Muscle of leg (tissue), 11 donors: ENCODE measurements around the gene ADAMTS3. TPM values are rescaled to one million over a fixed set of nuclear protein-coding genes. Genes with fewer than 3 reads are reported as not detected.

Experiments
- DNase-seq: peaks from one replicate; pipeline ENCODE4 v3.0.0; 2013
- H3K27ac ChIP-seq: one replicate; pipeline ENCODE4 v1.5.1; 2013; ENCODE audit warnings: mild to moderate bottlenecking, low read length, control low read depth
- H3K27me3 ChIP-seq: one replicate; pipeline ENCODE4 v1.6.1; 2013; ENCODE audit warnings: low read length; ENCODE audit not compliant: control insufficient read depth, insufficient read depth
- H3K36me3 ChIP-seq: one replicate; pipeline ENCODE4 v1.6.1; 2013; ENCODE audit warnings: low read length; ENCODE audit not compliant: control insufficient read depth, insufficient read depth
- H3K4me1 ChIP-seq: one replicate; pipeline ENCODE4 v1.6.1; 2013; ENCODE audit warnings: low read length; ENCODE audit not compliant: control insufficient read depth, insufficient read depth
- H3K4me3 ChIP-seq: one replicate; pipeline ENCODE4 v1.5.1; 2013; ENCODE audit warnings: low read length, control low read depth
- H3K9me3 ChIP-seq: replicated peaks from 2 replicates; pipeline ENCODE4 v1.6.1; 2013; ENCODE audit warnings: low read depth, low read length; ENCODE audit not compliant: control insufficient read depth
- WGBS: methylation state at CpG from one replicate; pipeline ENCODE4 v1.1.5; 2013; ENCODE audit warnings: missing lambda C conversion rate; ENCODE audit not compliant: insufficient coverage; 5-methylcytosine and 5-hydroxymethylcytosine counted together
- polyA plus RNA-seq, 8 donors: library from polyadenylated mRNA; unstranded; fragments of 120-200 nt; gene quantifications; one replicate each; pipeline versions ENCODE4 v1.2.1 to v1.2.3, GENCODE V29; 2013; ENCODE audit warnings: inconsistent platforms in 1 of 8, low replicate concordance in 1 of 8; ENCODE audit not compliant: insufficient read length in 8 of 8, insufficient read depth in 1 of 8
- total RNA-seq: library from RNA; stranded (reverse); fragments of 120-200 nt; gene quantifications from one replicate; pipeline ENCODE4 v1.2.4, GENCODE V29; 2013

The ADAMTS3 gene
- total and polyA plus RNA-seq, 9 donors: 1.6 to 6.9 (median 3.7) TPM

DNA sequence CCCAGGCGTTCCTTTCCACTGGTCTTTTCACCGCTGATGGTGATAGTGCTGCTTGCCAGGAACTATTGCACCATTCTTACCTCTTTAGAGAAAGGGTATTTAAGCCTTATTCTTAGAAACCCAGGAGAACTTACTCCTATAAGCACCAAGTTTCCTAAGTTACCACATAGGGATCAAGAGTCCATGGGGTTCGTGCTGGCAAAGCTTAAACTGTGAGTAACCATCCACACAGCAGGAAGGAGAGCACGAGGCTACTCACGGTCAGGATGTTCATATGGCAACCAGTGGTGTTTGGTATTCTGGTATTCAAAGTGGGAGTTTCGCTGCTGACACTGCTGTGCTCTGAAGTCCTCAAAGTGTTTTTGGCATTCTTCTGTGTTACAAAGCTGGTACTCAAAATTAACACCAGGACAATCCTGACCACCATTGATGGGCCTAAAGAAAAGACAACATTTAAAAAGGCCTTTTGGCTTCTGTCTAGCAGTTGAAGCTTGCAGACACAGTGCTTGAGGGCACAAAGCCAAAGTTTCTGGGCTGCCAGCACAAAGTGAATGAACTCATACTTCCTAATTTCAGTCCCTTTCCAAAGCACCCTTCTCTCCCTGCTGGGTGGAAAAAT is 256.9 kb downstream of the ADAMTS3 start:
- peak; percentile 96 for DNase-seq
- Histone ChIP-seq H3K9me3 (no peaks in the 10 kb centered on the region), H3K4me1 (peaks cover 15% of the 10 kb centered on the region), H3K4me3 (no peak overlapping the region), H3K27ac (peak overlapping the region; percentile 69), H3K36me3 (no peaks in the 10 kb centered on the region), H3K27me3 (no peaks in the 10 kb centered on the region)
- 18% methylated on average over 2 of the region's 6 CpGs for WGBS

DNA sequence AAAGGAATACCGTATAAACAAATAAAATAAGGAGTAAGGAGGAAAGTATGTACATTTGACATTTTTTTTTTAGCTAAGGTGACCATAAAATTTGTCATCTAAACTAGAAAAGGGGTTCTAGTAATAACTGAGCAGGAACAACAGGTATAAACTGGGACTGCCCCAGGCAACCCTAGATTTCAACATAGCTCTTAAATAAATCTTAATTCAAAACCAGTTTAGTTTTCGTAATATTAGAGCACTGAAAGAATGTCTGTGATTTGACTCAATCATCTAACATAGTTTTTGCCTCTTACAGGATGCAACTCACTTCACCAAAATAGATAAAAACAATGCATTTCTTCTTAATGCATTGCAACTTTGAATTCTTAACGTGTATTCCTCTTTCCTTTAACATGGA is 257.7 kb downstream of the ADAMTS3 start:
- no CpG with 5 or more reads among the region's 3 CpGs for WGBS
- Histone ChIP-seq H3K4me1 (peaks cover 15% of the 10 kb centered on the region), H3K4me3 (no peak overlapping the region), H3K27ac (no peak overlapping the region), H3K27me3 (no peaks in the 10 kb centered on the region), H3K9me3 (no peaks in the 10 kb centered on the region), H3K36me3 (no peaks in the 10 kb centered on the region)
- DNase-seq: no peak

DNA sequence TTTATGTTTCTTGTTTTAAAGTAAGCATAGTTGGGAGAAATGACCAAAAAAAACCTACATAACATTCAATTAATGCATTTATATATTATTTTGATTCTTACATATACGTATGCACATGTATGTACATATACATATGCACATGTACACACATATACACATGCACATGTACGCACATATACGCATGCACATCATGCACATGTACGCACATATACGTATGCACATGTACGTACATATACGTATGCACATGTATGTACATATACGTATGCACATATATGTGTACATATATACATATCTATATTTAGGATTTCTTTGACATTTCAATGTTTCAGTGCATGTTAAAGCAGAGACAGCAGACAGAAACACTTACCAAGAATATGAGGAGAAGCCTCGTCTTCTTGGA is 263.4 kb downstream of the ADAMTS3 start:
- no CpG with 5 or more reads among the region's 9 CpGs for WGBS

DNA sequence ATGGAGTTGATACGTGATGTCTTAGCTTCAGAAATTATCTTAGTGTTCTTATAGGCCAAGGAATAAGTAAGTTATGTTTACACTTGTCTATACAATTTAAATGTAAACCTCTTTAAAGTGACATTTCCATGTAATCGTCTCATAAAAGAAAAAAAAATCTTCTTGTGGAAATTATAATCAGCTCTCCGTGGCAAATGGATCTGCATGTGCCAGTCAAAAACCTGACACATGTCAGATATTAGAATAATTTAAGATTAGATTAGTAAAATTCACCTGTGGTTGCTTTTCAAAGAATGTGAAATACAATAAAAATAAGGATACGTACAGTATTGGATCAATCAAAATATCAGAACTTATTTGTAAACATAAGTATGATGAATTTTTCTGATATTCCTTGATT is 263.9 kb downstream of the ADAMTS3 start:
- Histone ChIP-seq H3K36me3 (no peaks in the 10 kb centered on the region), H3K4me3 (no peak overlapping the region), H3K27ac (no peak overlapping the region), H3K27me3 (no peaks in the 10 kb centered on the region), H3K9me3 (no peaks in the 10 kb centered on the region), H3K4me1 (no peaks in the 10 kb centered on the region)
- no peak for DNase-seq
- no CpG with 5 or more reads among the region's 4 CpGs for WGBS

More for the DNA sequence above, 263.4 kb downstream of the ADAMTS3 start:
- H3K4me3 ChIP-seq: no peak overlapping the region
- no peak overlapping the region for H3K27ac ChIP-seq
- DNase-seq: no peak
- H3K27me3 ChIP-seq: no peaks in the 10 kb centered on the region
- H3K4me1 ChIP-seq: no peaks in the 10 kb centered on the region
- no peaks in the 10 kb centered on the region for H3K36me3 ChIP-seq
- H3K9me3 ChIP-seq: no peaks in the 10 kb centered on the region

DNA sequence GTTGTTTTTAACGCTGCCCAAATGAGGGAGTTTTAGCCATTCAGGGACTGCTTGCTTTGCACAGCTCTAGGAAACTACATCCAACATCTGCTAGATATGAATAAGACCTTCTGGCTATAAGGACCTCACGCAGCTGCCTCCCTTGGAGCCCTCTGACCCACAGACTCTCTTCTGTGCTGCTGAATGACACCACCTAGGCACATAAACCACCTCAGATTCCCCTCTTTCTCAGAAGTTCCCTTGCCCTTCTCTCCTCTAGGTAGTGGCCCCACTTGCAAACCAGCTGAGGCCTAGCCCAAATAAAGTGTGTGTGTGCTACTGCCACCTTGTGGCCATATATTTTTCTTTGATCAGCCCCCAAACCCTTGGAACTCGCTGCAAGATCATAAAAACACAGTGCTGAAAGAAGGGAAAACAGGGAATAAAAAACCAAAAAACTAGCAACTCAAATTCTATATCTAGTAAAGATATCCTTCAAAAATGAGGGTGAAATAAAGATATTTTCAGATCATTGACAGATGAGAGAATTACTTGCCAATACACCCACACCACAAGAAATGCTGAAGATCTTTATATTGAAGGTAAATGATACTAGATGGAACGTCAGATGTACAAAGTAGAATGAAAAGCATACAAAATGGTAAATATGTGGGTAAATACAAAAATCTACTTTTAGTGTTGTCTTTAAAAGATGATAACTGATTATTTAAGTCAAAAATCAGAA is 265.9 kb downstream of the ADAMTS3 start:
- H3K27ac ChIP-seq: no peak overlapping the region
- no peaks in the 10 kb centered on the region for H3K27me3 ChIP-seq
- WGBS: 86% methylated on average over 2 of the region's 4 CpGs
- no peak overlapping the region for H3K4me3 ChIP-seq
- no peaks in the 10 kb centered on the region for H3K4me1 ChIP-seq
- peak; percentile 35 for DNase-seq
- H3K36me3 ChIP-seq: no peaks in the 10 kb centered on the region
- no peaks in the 10 kb centered on the region for H3K9me3 ChIP-seq

DNA sequence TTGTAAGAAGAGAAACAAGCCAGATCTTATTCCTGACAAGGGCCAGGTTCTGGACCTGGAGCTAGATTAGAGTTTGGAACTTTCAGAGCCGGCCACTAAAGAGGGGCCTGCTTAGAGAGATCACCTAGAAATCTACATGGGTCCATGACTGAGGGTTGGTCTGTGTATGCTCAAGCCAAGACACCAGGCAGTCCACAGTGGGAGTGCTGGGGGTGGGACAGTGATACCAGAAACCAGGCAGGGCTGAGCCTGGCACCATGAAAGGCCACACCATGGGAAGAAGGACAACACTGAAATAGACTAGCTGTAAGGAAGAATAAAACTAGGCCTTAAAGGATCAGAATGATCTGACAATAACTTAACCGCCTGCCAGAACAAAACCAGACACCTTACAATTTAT is 267.3 kb downstream of the ADAMTS3 start:
- H3K27ac ChIP-seq: no peak overlapping the region
- 83% methylated on average over 1 of the region's 2 CpGs for WGBS
- H3K27me3 ChIP-seq: no peaks in the 10 kb centered on the region
- no peak for DNase-seq
- H3K4me1 ChIP-seq: no peaks in the 10 kb centered on the region
- no peaks in the 10 kb centered on the region for H3K36me3 ChIP-seq
- no peak overlapping the region for H3K4me3 ChIP-seq
- H3K9me3 ChIP-seq: no peaks in the 10 kb centered on the region

DNA sequence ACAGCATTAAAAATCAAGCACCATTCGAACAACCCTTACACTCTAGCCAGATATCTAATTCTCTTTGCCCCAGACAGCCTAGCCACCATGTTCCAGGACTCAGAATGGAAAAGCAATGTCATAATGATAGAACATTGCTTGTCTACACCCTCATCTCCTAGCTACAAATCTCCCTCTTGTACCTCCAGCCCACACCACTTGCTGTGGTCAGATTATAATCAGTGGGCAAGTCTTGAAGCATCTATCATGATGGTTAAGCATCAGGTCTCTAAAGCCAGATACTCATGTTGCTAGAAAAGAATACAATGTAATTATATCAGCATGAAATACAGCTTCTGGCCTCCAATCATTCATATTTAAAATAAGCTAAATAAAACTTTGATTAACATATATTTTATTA is 268.9 kb downstream of the ADAMTS3 start:
- DNase-seq: no peak
- Histone ChIP-seq H3K4me1 (no peaks in the 10 kb centered on the region), H3K4me3 (no peak overlapping the region), H3K27me3 (no peaks in the 10 kb centered on the region), H3K9me3 (no peaks in the 10 kb centered on the region), H3K27ac (no peak overlapping the region), H3K36me3 (no peaks in the 10 kb centered on the region)
- no CpG with 5 or more reads among the region's 1 CpG for WGBS

DNA sequence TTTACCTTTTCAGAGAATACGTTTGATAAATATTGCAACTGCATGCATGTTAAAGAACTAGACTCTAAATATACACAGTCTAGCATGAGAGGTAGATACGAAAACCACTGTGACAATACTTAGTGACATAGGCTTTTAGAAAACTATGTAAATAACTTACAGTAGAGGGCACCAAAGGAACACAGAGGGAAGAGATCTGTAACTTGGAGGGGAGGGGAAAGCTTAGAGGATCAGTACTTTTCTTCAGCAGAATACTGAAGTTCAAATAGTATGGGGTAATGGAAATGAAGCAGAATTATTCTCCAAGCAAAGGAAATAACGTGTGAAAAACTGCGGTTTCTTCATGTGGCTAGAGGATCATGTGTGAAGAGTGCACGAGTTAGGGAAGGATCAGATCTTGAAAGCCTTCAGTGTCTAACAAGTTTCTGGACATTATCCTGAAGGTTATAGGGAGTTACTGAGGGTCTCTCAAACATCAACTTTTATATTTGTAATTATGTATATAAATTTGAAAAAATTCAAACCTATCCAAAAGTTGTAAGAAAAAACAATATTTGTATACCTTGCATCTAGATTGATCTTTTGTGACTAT is 273.0 kb downstream of the ADAMTS3 start:
- Histone ChIP-seq H3K4me1 (no peaks in the 10 kb centered on the region), H3K9me3 (no peaks in the 10 kb centered on the region), H3K4me3 (no peak overlapping the region), H3K36me3 (no peaks in the 10 kb centered on the region), H3K27me3 (no peaks in the 10 kb centered on the region), H3K27ac (no peak overlapping the region)
- peak; percentile 80 for DNase-seq
- WGBS: 20% methylated on average over 2 of the region's 5 CpGs

DNA sequence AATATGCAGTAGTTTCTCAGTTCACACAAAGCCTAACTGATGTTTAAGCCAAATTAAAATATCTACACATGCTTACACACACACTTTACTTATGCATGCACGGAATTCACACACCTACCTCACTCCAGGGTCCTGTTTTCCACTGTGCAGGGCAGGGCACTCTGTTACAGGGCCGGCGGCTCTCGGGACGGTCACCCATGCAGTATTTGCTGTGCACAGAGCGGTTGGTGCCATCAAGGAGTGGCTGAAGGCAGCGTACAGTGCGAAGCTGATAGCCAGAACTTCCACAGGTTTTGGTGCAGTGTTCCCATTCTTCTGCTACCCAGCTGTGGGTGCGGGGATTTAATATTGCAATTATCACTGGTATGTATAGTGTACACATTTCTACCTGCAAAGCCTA is 278.3 kb downstream of the ADAMTS3 start:
- H3K36me3 ChIP-seq: no peaks in the 10 kb centered on the region
- H3K27ac ChIP-seq: no peak overlapping the region
- WGBS: 97% methylated on average over 6 of the region's 9 CpGs
- no peak overlapping the region for H3K4me3 ChIP-seq
- H3K27me3 ChIP-seq: no peaks in the 10 kb centered on the region
- DNase-seq: no peak
- no peaks in the 10 kb centered on the region for H3K9me3 ChIP-seq
- no peaks in the 10 kb centered on the region for H3K4me1 ChIP-seq

DNA sequence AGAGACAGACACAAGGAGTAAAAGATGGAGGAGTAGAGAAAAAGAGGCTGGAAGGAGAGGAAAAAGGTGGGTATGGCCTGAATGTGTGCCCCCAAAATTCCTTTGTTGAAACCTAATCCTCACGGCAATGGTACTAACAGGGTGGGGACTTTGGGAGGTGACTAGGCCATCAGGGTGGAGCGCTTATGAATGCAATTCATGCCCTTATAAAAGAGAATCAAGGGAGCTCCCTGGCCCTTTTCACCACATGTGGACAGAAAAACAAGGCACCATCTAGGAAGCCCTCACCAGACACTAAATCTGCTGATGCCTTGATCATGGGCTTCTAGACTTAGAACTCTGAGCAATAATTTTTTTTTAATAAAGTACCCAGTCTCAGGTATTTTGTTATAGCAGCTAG is 282.1 kb downstream of the ADAMTS3 start:
- no CpG with 5 or more reads among the region's 2 CpGs for WGBS
- no peaks in the 10 kb centered on the region for H3K27me3 ChIP-seq
- no peaks in the 10 kb centered on the region for H3K4me1 ChIP-seq
- H3K4me3 ChIP-seq: no peak overlapping the region
- no peak overlapping the region for H3K27ac ChIP-seq
- H3K9me3 ChIP-seq: no peaks in the 10 kb centered on the region
- no peaks in the 10 kb centered on the region for H3K36me3 ChIP-seq
- no peak for DNase-seq
